WTC11 (cell line): ENCODE results near the gene FAM107B. TPM values are rescaled to one million over a fixed set of nuclear protein-coding genes. Genes with fewer than 3 reads are reported as not detected.

ENCODE experiments used
- ATAC-seq: fragments of 200-7000 bp; cut with Tn5 transposase; 2 replicates; pipeline ENCODE4 v1.10.0; 2021; ENCODE audit warnings: mild to moderate bottlenecking, moderate library complexity
- CTCF ChIA-PET: fragments of 300-600 bp; sonication (Branson Sonifier 250); formaldehyde crosslinking; loops from one replicate; lab custom pipeline; 2021; ENCODE audit warnings: antibody characterized with exemption; lab: Charles Lee
- POLR2A ChIA-PET: fragments of 350-600 bp; sonication (Branson Sonifier 250); formaldehyde crosslinking; loops from one replicate; lab custom pipeline; 2021; ENCODE audit warnings: antibody characterized with exemption; lab: Charles Lee
- DNase-seq: peaks from one replicate; pipeline ENCODE4 v3.0.0; 2021; ENCODE audit warnings: low spot score
- H3K27ac Mint-ChIP-seq: 2 replicates; pipeline ENCODE4 v1.8.0; 2021; ENCODE audit warnings: mixed read lengths
- H3K27me3 Mint-ChIP-seq: 2 replicates; pipeline ENCODE4 v1.8.0; 2021; ENCODE audit warnings: low read depth, mild to moderate bottlenecking, moderate library complexity, mixed read lengths
- H3K36me3 Mint-ChIP-seq: 2 replicates; pipeline ENCODE4 v1.8.0; 2021; ENCODE audit warnings: mixed read lengths
- H3K4me1 Mint-ChIP-seq: 2 replicates; pipeline ENCODE4 v1.8.0; 2022; ENCODE audit warnings: mixed read lengths
- H3K4me3 Mint-ChIP-seq: 2 replicates; pipeline ENCODE4 v1.8.0; 2021; ENCODE audit warnings: mild to moderate bottlenecking, moderate library complexity, mixed read lengths
- H3K9me3 Mint-ChIP-seq: 2 replicates; pipeline ENCODE4 v1.8.0; 2021; ENCODE audit warnings: mixed read lengths
- ATF1 ChIP-seq: sonication (generic); formaldehyde crosslinking; IDR thresholded peaks from 2 replicates; pipeline ENCODE4 v1.8.1; 2023; ENCODE audit warnings: mild to moderate bottlenecking, moderate library complexity, missing genetic modification reagents
- ATF2 ChIP-seq: sonication (generic); formaldehyde crosslinking; IDR thresholded peaks from 2 replicates; pipeline ENCODE4 v1.8.1; 2022; ENCODE audit warnings: low read depth, missing genetic modification reagents, borderline replicate concordance
- EMX1 ChIP-seq: fragments of 250-450 bp; sonication (Bioruptor Pico); IDR thresholded peaks from 2 replicates; pipeline ENCODE4 v1.8.0; 2021; ENCODE audit warnings: mild to moderate bottlenecking
- FOXK1 ChIP-seq: sonication (generic); formaldehyde crosslinking; IDR thresholded peaks from 2 replicates; pipeline ENCODE4 v1.8.0; 2022; ENCODE audit warnings: mild to moderate bottlenecking, moderate library complexity, missing genetic modification reagents
- IRF1 ChIP-seq: sonication (generic); formaldehyde crosslinking; IDR thresholded peaks from 2 replicates; pipeline ENCODE4 v1.8.0; 2023; ENCODE audit warnings: missing genetic modification reagents
- JAZF1 ChIP-seq: fragments of 250-450 bp; sonication (Bioruptor Pico); IDR thresholded peaks from 2 replicates; pipeline ENCODE4 v1.9.0; 2021; ENCODE audit warnings: moderate library complexity, mild to moderate bottlenecking, inconsistent platforms
- NFE2L1 ChIP-seq: sonication (generic); formaldehyde crosslinking; IDR thresholded peaks from 2 replicates; pipeline ENCODE4 v1.8.1; 2023; ENCODE audit warnings: missing genetic modification reagents
- NR1H2 ChIP-seq: sonication (generic); formaldehyde crosslinking; IDR thresholded peaks from 2 replicates; pipeline ENCODE4 v1.9.0; 2021; ENCODE audit warnings: mild to moderate bottlenecking, moderate library complexity, missing genetic modification reagents
- PRDM15 ChIP-seq: sonication (generic); formaldehyde crosslinking; IDR thresholded peaks from 2 replicates; pipeline ENCODE4 v1.8.0; 2022; ENCODE audit warnings: missing genetic modification reagents
- PRRX2 ChIP-seq: fragments of 250-450 bp; sonication (Bioruptor Pico); IDR thresholded peaks from 2 replicates; pipeline ENCODE4 v1.8.0; 2021; ENCODE audit warnings: mild to moderate bottlenecking
- ZNF219 ChIP-seq: sonication (generic); formaldehyde crosslinking; IDR thresholded peaks from 2 replicates; pipeline ENCODE4 v1.8.0; 2023; ENCODE audit warnings: missing genetic modification reagents, mild to moderate bottlenecking, borderline replicate concordance
- ZNF317 ChIP-seq: sonication (generic); formaldehyde crosslinking; IDR thresholded peaks from 2 replicates; pipeline ENCODE4 v1.8.1; 2023; ENCODE audit warnings: low read depth, mild to moderate bottlenecking, moderate library complexity, missing genetic modification reagents, borderline replicate concordance
- ZNF532 ChIP-seq: fragments of 250-450 bp; sonication (Bioruptor Pico); IDR thresholded peaks from 2 replicates; pipeline ENCODE4 v1.9.0; 2021; ENCODE audit warnings: mild to moderate bottlenecking, borderline replicate concordance
- total RNA-seq: library from RNA; stranded (reverse); gene quantifications from 3 replicates; pipeline ENCODE4 v1.2.3, GENCODE V29; 2021

FAM107B gene
- total RNA-seq, 1 experiment from 2014 or later, result 22.4 TPM

GRCh38 chr10:14757394-14757793 lies 17.3 kb downstream of the FAM107B start (continued):
- TF ChIP-seq IRF1 (no peak), EMX1 (CRISPR knock-in tag) (no peak)

- no peak overlapping the region for H3K27ac Mint-ChIP-seq
- DNase-seq (no peak), ATAC-seq (no peak)
- CTCF ChIA-PET, result interaction anchor here (2.0 kb wide), 1 partner anchor 70 kb away, joined by 7 read pairs; no protein-coding TSS in a partner anchor
- no peaks in the 10 kb centered on the region for H3K36me3 Mint-ChIP-seq
- peaks cover 3% of the 10 kb centered on the region for H3K9me3 Mint-ChIP-seq
- no peaks in the 10 kb centered on the region for H3K27me3 Mint-ChIP-seq
- peaks cover 4% of the 10 kb centered on the region for H3K4me1 Mint-ChIP-seq
- POLR2A ChIA-PET, result no interaction called here
- no peak overlapping the region for H3K4me3 Mint-ChIP-seq
- TF ChIP-seq ATF1 (CRISPR knock-in tag), result no peak
- TF ChIP-seq PRRX2, result no peak
- TF ChIP-seq PRDM15 (CRISPR knock-in tag), result no peak
- no peak for TF ChIP-seq FOXK1 (CRISPR knock-in tag)
Measured at GRCh38 chr10:14753441-14753840, 21.3 kb downstream of the FAM107B start.

GRCh38 chr10:14751921-14752320 lies 22.8 kb downstream of the FAM107B start:
- TF ChIP-seq NR1H2 (CRISPR knock-in tag), result no peak
- no peak for TF ChIP-seq ZNF219 (CRISPR knock-in tag)
- TF ChIP-seq ZNF317 (CRISPR knock-in tag), result no peak
- TF ChIP-seq ZNF532 (CRISPR knock-in tag), result no peak
- TF ChIP-seq JAZF1, result no peak
- no peak for TF ChIP-seq NFE2L1 (CRISPR knock-in tag)
- TF ChIP-seq ATF2 (CRISPR knock-in tag), result no peak
- TF ChIP-seq, all 79 proteins: peak for 0
- H3K27me3 Mint-ChIP-seq, result no peaks in the 10 kb centered on the region
- H3K4me3 Mint-ChIP-seq, result no peak overlapping the region
- peaks cover 4% of the 10 kb centered on the region for H3K4me1 Mint-ChIP-seq
- H3K27ac Mint-ChIP-seq, result peak overlapping the region; percentile 49; the same call in 1 of the 2 replicates
- ATAC-seq (peak; percentile 40; the same call in 1 of the 2 replicates), DNase-seq (no peak)
- peaks cover 3% of the 10 kb centered on the region for H3K9me3 Mint-ChIP-seq
- no peaks in the 10 kb centered on the region for H3K36me3 Mint-ChIP-seq
- ChIA-PET CTCF (interaction anchor here (1.1 kb wide), 1 partner anchor 24 kb away, joined by 3 read pairs; no protein-coding TSS in a partner anchor), POLR2A (interaction anchor here (0.5 to 0.6 kb wide), 2 partner anchors 412 to 686 kb away, joined by 3 to 5 read pairs; no protein-coding TSS in a partner anchor)
